Measurements from ENCODE around the gene MAGI2. TPM values are rescaled to one million over a fixed set of nuclear protein-coding genes. Genes with fewer than 3 reads are reported as not detected.

The MAGI2 gene
- total RNA-seq, 1 experiment from 2014 or later, result 0.52 TPM

- intact Hi-C loops (cut with micrococcal nuclease; ENCODE audit: unreplicated experiment), result no loop called here
- Mint-ChIP-seq H3K4me1 (ENCODE audit: low read depth, unreplicated experiment) (no peaks in the 10 kb centered on the region), H3K27me3 (ENCODE audit: unreplicated experiment) (no peaks in the 10 kb centered on the region), H3K9me3 (ENCODE audit: low read depth, unreplicated experiment) (no peaks in the 10 kb centered on the region), H3K4me3 (ENCODE audit: low read depth, unreplicated experiment) (no peak overlapping the region), H3K27ac (ENCODE audit: unreplicated experiment) (no peak overlapping the region), H3K36me3 (ENCODE audit: insufficient read depth, unreplicated experiment) (no peaks in the 10 kb centered on the region)
- no TSS peak for BruUV-seq (replicated peaks)
- DNase-seq, result no peak
- CTCF ChIA-PET, result interaction anchor here (0.5 kb wide), 1 partner anchor 18 kb away, joined by 3 read pairs; no protein-coding TSS in a partner anchor
- no peak for TF ChIP-seq CTCF (IDR thresholded peaks at IDR 0.05; ENCODE audit: unreplicated experiment)
Observed at GRCh38 chr7:78900806-78901205, 552.7 kb downstream of the MAGI2 start.

- no peak overlapping the region for H3K4me3 Mint-ChIP-seq (ENCODE audit: low read depth, unreplicated experiment)
- H3K36me3 Mint-ChIP-seq (ENCODE audit: insufficient read depth, unreplicated experiment), result no peaks in the 10 kb centered on the region
- no peak overlapping the region for H3K27ac Mint-ChIP-seq (ENCODE audit: unreplicated experiment)
- intact Hi-C loops (cut with micrococcal nuclease; ENCODE audit: unreplicated experiment), result no loop called here
- CTCF ChIA-PET, result no interaction called here
- H3K4me1 Mint-ChIP-seq (ENCODE audit: low read depth, unreplicated experiment), result no peaks in the 10 kb centered on the region
- H3K27me3 Mint-ChIP-seq (ENCODE audit: unreplicated experiment), result no peaks in the 10 kb centered on the region
- no peaks in the 10 kb centered on the region for H3K9me3 Mint-ChIP-seq (ENCODE audit: low read depth, unreplicated experiment)
- no peak for TF ChIP-seq CTCF (IDR thresholded peaks at IDR 0.05; ENCODE audit: unreplicated experiment)
- DNase-seq, result no peak
- BruUV-seq (replicated peaks), result no TSS peak
Observed at GRCh38 chr7:78895393-78895792, 558.1 kb downstream of the MAGI2 start.

- H3K36me3 Mint-ChIP-seq (ENCODE audit: insufficient read depth, unreplicated experiment), result no peaks in the 10 kb centered on the region
- H3K27me3 Mint-ChIP-seq (ENCODE audit: unreplicated experiment), result no peaks in the 10 kb centered on the region
- H3K9me3 Mint-ChIP-seq (ENCODE audit: low read depth, unreplicated experiment), result no peaks in the 10 kb centered on the region
- H3K27ac Mint-ChIP-seq (ENCODE audit: unreplicated experiment), result no peak overlapping the region
- intact Hi-C loops (cut with micrococcal nuclease; ENCODE audit: unreplicated experiment), result no loop called here
- no peak for DNase-seq
- no peak overlapping the region for H3K4me3 Mint-ChIP-seq (ENCODE audit: low read depth, unreplicated experiment)
- H3K4me1 Mint-ChIP-seq (ENCODE audit: low read depth, unreplicated experiment), result no peaks in the 10 kb centered on the region
- BruUV-seq (replicated peaks), result no TSS peak
- CTCF ChIA-PET, result no interaction called here
- no peak for TF ChIP-seq CTCF (IDR thresholded peaks at IDR 0.05; ENCODE audit: unreplicated experiment)
Observed at GRCh38 chr7:78879206-78879605, 574.3 kb downstream of the MAGI2 start.

- no peak for DNase-seq
- CTCF ChIA-PET, result no interaction called here
- intact Hi-C loops (cut with micrococcal nuclease; ENCODE audit: unreplicated experiment), result no loop called here
- no peak overlapping the region for H3K4me3 Mint-ChIP-seq (ENCODE audit: low read depth, unreplicated experiment)
- H3K27ac Mint-ChIP-seq (ENCODE audit: unreplicated experiment), result no peak overlapping the region
- no TSS peak for BruUV-seq (replicated peaks)
- no peaks in the 10 kb centered on the region for H3K4me1 Mint-ChIP-seq (ENCODE audit: low read depth, unreplicated experiment)
- TF ChIP-seq CTCF (IDR thresholded peaks at IDR 0.05; ENCODE audit: unreplicated experiment), result no peak
- no peaks in the 10 kb centered on the region for H3K27me3 Mint-ChIP-seq (ENCODE audit: unreplicated experiment)
- no peaks in the 10 kb centered on the region for H3K36me3 Mint-ChIP-seq (ENCODE audit: insufficient read depth, unreplicated experiment)
- H3K9me3 Mint-ChIP-seq (ENCODE audit: low read depth, unreplicated experiment), result peaks cover 5% of the 10 kb centered on the region
Observed at GRCh38 chr7:78873117-78873516, 580.4 kb downstream of the MAGI2 start.
